Prostate gland (tissue), 2 donors: Measurements from ENCODE around the gene SLC6A3.

Source experiments
- CTCF ChIP-seq, 4 experiments: fragments of 200-600 bp in 2 of 4; fragments of 450-650 bp in 2 of 4; sonication (generic) in 2 of 4; IDR thresholded peaks; 1 replicate in 3 of 4; 2 replicates in 1 of 4; pipeline ENCODE4 v1.5.1; 2016 to 2019; ENCODE audit warnings: antibody characterized with exemption in 4 of 4, mild to moderate bottlenecking in 2 of 4, moderate library complexity in 2 of 4
- POLR2AphosphoS5 ChIP-seq: sonication (generic); formaldehyde crosslinking; IDR thresholded peaks from one replicate; pipeline ENCODE4 v1.6.1; 2017; ENCODE audit warnings: antibody characterized with exemption

- TF ChIP-seq CTCF (IDR thresholded peaks at IDR 0.05) (no peak), POLR2AphosphoS5 (no peak)
These were observed 53.0 kb downstream of the SLC6A3 start for GRCh38 chr5:1392261-1392660.
